KMS-11 (cell line): ENCODE measurements around the gene SYT1.

Experiments
- H2AFZ ChIP-seq: fragments of 200-600 bp; sonication (generic); 2 replicates; pipeline ENCODE4 v1.6.1; 2016; ENCODE audit warnings: antibody characterized with exemption, mixed run types, low read depth
- H3K27ac ChIP-seq: fragments of 200-600 bp; sonication (generic); 2 replicates; pipeline ENCODE4 v1.6.1; 2016; ENCODE audit warnings: mild to moderate bottlenecking, mixed run types
- H3K27me3 ChIP-seq: fragments of 200-600 bp; sonication (generic); 2 replicates; pipeline ENCODE4 v1.6.1; 2017; ENCODE audit warnings: mild to moderate bottlenecking, low read depth, mixed run types, moderate library complexity; ENCODE audit not compliant: insufficient read depth
- H3K36me3 ChIP-seq: fragments of 200-600 bp; sonication (generic); 2 replicates; pipeline ENCODE4 v1.6.1; 2017; ENCODE audit warnings: mild to moderate bottlenecking, mixed run types; ENCODE audit not compliant: insufficient read depth
- H3K4me1 ChIP-seq: fragments of 200-600 bp; sonication (generic); 2 replicates; pipeline ENCODE4 v1.6.1; 2016; ENCODE audit warnings: mild to moderate bottlenecking, low read depth, mixed run types; ENCODE audit not compliant: poor library complexity, severe bottlenecking
- H3K4me2 ChIP-seq: fragments of 200-600 bp; sonication (generic); 2 replicates; pipeline ENCODE4 v1.7.0; 2016; ENCODE audit warnings: mild to moderate bottlenecking, mixed run types
- H3K4me3 ChIP-seq: fragments of 200-600 bp; sonication (generic); IDR thresholded peaks from 2 replicates; pipeline ENCODE4 v1.6.1; 2017; ENCODE audit warnings: low read depth, low read length, mixed read lengths; ENCODE audit not compliant: insufficient read depth
- H3K79me2 ChIP-seq: fragments of 200-600 bp; sonication (generic); 2 replicates; pipeline ENCODE4 v1.6.1; 2016; ENCODE audit warnings: low read depth, mixed run types; ENCODE audit not compliant: insufficient read depth
- H3K9ac ChIP-seq: fragments of 200-600 bp; sonication (generic); 2 replicates; pipeline ENCODE4 v1.6.1; 2016; ENCODE audit warnings: mild to moderate bottlenecking, mixed run types
- H4K20me1 ChIP-seq: fragments of 200-600 bp; sonication (generic); 2 replicates; pipeline ENCODE4 v1.6.1; 2016; ENCODE audit warnings: mild to moderate bottlenecking, mixed run types; ENCODE audit not compliant: insufficient read depth
- TF ChIP-seq, protein P1 (sequence below): fragments of 200-600 bp; sonication (generic); conservative IDR thresholded peaks from 2 replicates; pipeline ENCODE4 v1.6.1; 2017; ENCODE audit warnings: low read depth, mild to moderate bottlenecking, antibody characterized with exemption, low read length, moderate library complexity, mixed read lengths

SYT1 gene

GRCh38 chr12:79186506-79186905, 321.9 kb downstream of the SYT1 start:
- Histone ChIP-seq H3K4me3 (no peak overlapping the region), H3K4me1 (no peaks in the 10 kb centered on the region), H3K79me2 (no peaks in the 10 kb centered on the region), H3K27ac (no peak overlapping the region), H3K4me2 (no peak overlapping the region), H4K20me1 (no peaks in the 10 kb centered on the region), H3K36me3 (no peaks in the 10 kb centered on the region), H3K27me3 (no peaks in the 10 kb centered on the region), H3K9ac (no peak overlapping the region), H2AFZ (no peak overlapping the region)
- TF ChIP-seq, protein P1, sequence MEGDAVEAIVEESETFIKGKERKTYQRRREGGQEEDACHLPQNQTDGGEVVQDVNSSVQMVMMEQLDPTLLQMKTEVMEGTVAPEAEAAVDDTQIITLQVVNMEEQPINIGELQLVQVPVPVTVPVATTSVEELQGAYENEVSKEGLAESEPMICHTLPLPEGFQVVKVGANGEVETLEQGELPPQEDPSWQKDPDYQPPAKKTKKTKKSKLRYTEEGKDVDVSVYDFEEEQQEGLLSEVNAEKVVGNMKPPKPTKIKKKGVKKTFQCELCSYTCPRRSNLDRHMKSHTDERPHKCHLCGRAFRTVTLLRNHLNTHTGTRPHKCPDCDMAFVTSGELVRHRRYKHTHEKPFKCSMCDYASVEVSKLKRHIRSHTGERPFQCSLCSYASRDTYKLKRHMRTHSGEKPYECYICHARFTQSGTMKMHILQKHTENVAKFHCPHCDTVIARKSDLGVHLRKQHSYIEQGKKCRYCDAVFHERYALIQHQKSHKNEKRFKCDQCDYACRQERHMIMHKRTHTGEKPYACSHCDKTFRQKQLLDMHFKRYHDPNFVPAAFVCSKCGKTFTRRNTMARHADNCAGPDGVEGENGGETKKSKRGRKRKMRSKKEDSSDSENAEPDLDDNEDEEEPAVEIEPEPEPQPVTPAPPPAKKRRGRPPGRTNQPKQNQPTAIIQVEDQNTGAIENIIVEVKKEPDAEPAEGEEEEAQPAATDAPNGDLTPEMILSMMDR, result no peak

GRCh38 chr12:79187032-79187431, 322.5 kb downstream of the SYT1 start:
- no peaks in the 10 kb centered on the region for H3K4me1 ChIP-seq
- no peaks in the 10 kb centered on the region for H3K36me3 ChIP-seq
- no peak overlapping the region for H2AFZ ChIP-seq
- H3K27ac ChIP-seq, result no peak overlapping the region
- no peaks in the 10 kb centered on the region for H3K79me2 ChIP-seq
- TF ChIP-seq, protein P1, result no peak
- no peaks in the 10 kb centered on the region for H3K27me3 ChIP-seq
- no peak overlapping the region for H3K4me2 ChIP-seq
- H4K20me1 ChIP-seq, result no peaks in the 10 kb centered on the region
- H3K4me3 ChIP-seq, result no peak overlapping the region
- no peak overlapping the region for H3K9ac ChIP-seq

- Histone ChIP-seq H3K27me3 (no peaks in the 10 kb centered on the region), H4K20me1 (no peaks in the 10 kb centered on the region), H3K4me3 (no peak overlapping the region), H2AFZ (no peak overlapping the region), H3K4me1 (no peaks in the 10 kb centered on the region), H3K36me3 (no peaks in the 10 kb centered on the region), H3K9ac (no peak overlapping the region), H3K4me2 (no peak overlapping the region), H3K79me2 (no peaks in the 10 kb centered on the region), H3K27ac (no peak overlapping the region)
- TF ChIP-seq, protein P1, result no peak
Observed at GRCh38 chr12:79191391-79191790, 326.8 kb downstream of the SYT1 start.

GRCh38 chr12:79194595-79194994, 330.0 kb downstream of the SYT1 start:
- H3K4me3 ChIP-seq, result no peak overlapping the region
- H2AFZ ChIP-seq, result no peak overlapping the region
- no peak overlapping the region for H3K9ac ChIP-seq
- H3K27ac ChIP-seq, result no peak overlapping the region
- TF ChIP-seq, protein P1, result no peak
- no peak overlapping the region for H3K4me2 ChIP-seq
- H3K4me1 ChIP-seq, result no peaks in the 10 kb centered on the region
- H3K36me3 ChIP-seq, result no peaks in the 10 kb centered on the region
- no peaks in the 10 kb centered on the region for H3K27me3 ChIP-seq
- no peaks in the 10 kb centered on the region for H4K20me1 ChIP-seq
- no peaks in the 10 kb centered on the region for H3K79me2 ChIP-seq

DNA sequence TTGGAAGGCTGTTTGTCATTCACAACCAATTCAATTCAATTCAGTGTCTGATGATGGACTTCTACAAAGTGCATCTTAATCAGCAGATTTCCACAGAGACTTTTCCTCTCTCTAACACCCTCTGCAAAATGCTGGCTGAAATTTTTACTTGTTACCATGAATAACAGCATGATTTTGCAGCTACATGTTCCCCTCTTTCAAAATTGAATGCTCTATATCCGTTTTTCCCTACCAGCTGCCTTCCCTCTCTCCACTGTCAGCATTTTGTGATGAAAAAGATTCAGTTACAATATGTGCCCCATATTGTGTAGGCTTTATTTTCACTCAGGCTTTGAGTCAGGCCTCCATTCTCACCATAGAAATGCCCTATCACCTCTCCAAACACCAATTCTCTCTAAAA, 334.6 kb downstream of the SYT1 start:
- no peaks in the 10 kb centered on the region for H4K20me1 ChIP-seq
- TF ChIP-seq, protein P1, result no peak
- H3K4me1 ChIP-seq, result no peaks in the 10 kb centered on the region
- H3K79me2 ChIP-seq, result no peaks in the 10 kb centered on the region
- no peak overlapping the region for H3K9ac ChIP-seq
- H2AFZ ChIP-seq, result no peak overlapping the region
- H3K27me3 ChIP-seq, result no peaks in the 10 kb centered on the region
- no peak overlapping the region for H3K27ac ChIP-seq
- no peak overlapping the region for H3K4me2 ChIP-seq
- H3K36me3 ChIP-seq, result no peaks in the 10 kb centered on the region
- no peak overlapping the region for H3K4me3 ChIP-seq
